ENCODE results near the gene ABLIM1. TPM values are rescaled to one million over a fixed set of nuclear protein-coding genes. Genes with fewer than 3 reads are reported as not detected.

ABLIM1 gene
- total and polyA plus RNA-seq, 2 of the 4 experiments (the other 2 are of a cell fraction) = 7.7 to 9.9 TPM

DNA sequence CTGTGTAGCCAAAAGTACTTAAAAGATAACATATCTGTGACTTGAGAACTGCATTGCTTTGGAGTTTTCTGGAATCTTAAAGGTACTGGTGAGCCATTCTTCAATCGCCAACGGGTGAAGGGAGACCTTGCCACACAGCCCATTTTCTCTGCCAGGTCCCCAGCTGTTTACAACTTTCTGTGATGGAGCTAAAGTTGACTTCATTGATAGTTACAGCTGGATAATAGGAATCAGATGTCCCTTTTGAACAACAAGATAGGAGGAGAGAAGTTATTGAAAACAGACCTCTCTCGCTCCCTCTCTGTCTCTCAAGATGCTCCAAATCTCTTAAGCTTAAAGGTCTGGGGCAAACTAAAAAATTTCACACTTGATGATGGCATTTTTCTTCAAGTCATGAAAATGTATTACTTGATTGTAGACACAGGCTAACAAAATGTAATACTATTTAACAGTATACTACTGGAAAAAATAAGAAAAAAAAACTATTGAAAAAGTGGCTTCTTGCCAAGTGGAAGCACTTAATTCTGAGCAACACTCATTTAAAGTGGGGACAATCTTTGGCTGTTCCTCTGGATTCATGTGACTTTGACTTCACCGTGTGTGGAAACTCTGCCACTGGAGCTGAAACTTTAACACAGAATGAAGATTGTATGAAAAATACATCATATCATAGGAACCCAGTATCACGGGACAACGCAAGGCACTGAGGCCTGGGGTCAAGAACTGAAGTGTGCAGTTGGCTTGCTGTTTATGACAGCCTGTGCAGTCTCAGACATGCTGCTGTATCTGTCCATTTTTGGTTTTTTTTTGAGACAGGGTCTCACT, 175.4 kb downstream of the ABLIM1 start:
- dilution Hi-C loops (cut with HindIII; ENCODE audit: low sequenced_read_pairs, unreplicated experiment) = no loop called here

More for the DNA sequence above, 175.4 kb downstream of the ABLIM1 start:
- Histone ChIP-seq H3K9me1 (ENCODE audit: insufficient read depth, low read length) (peaks cover 3% of the 10 kb centered on the region; the same call in 1 of the 2 replicates), H3K4me3 (ENCODE audit: insufficient read depth, low read depth, low read length) (no peak overlapping the region), H3K9me3 (ENCODE audit: control insufficient read depth, insufficient read depth, low read length) (peaks cover 4% of the 10 kb centered on the region), H3K4me1 (ENCODE audit: control insufficient read depth, insufficient read depth, low read length) (no peaks in the 10 kb centered on the region), H2BK15ac (ENCODE audit: low read depth, low read length) (no peak overlapping the region), H3K36me3 (ENCODE audit: control insufficient read depth, insufficient read depth, low read length) (peaks cover 4% of the 10 kb centered on the region; the same call in 1 of the 2 replicates), H3K56ac (ENCODE audit: extremely low read depth, insufficient read depth, low read length) (no peak overlapping the region), H2BK120ac (ENCODE audit: low read depth, low read length) (no peak overlapping the region), H3K4ac (ENCODE audit: low read depth, low read length) (no peak overlapping the region), H2BK5ac (ENCODE audit: low read depth, low read length, poor library complexity, severe bottlenecking) (no peak overlapping the region), H4K91ac (ENCODE audit: insufficient read depth, low read depth, low read length) (no peak overlapping the region), H2BK20ac (ENCODE audit: low read depth, low read length) (no peak overlapping the region), H3K23ac (ENCODE audit: low read depth, low read length) (no peak overlapping the region), H3K4me2 (ENCODE audit: low read depth, low read length) (no peak overlapping the region), H4K8ac (ENCODE audit: low read depth in 2 of 2, low read length in 2 of 2) (no peak overlapping the region), H3K18ac (ENCODE audit: low read depth, low read length) (no peak overlapping the region), H3K27me3 (ENCODE audit: control insufficient read depth, insufficient read depth, low read length) (peaks cover 4% of the 10 kb centered on the region), H3K79me1 (ENCODE audit: low read depth in 1 of 2, low read length in 2 of 2) (no peaks in the 10 kb centered on the region), H3K27ac (ENCODE audit: insufficient read depth, low read length) (no peak overlapping the region), H4K5ac (ENCODE audit: low read depth, low read length) (no peak overlapping the region), H3K14ac (replicated peaks; ENCODE audit: low read depth, low read length) (no peak overlapping the region), H2AK9ac (replicated peaks; ENCODE audit: low read depth, low read length, poor library complexity) (no peak overlapping the region), H2AK5ac (ENCODE audit: low read depth, low read length) (no peak overlapping the region), H3K9ac (ENCODE audit: low read depth, low read length) (no peak overlapping the region), H2AFZ (replicated peaks; ENCODE audit: low read length, poor library complexity) (no peak overlapping the region), H4K20me1 (ENCODE audit: insufficient read depth, low read length) (no peaks in the 10 kb centered on the region)
- intact Hi-C loops (cut with micrococcal nuclease) (no loop called here), in situ Hi-C loops (cut with MboI; ENCODE audit: low sequenced_read_pairs) (no loop called here)
- ATAC-seq (ENCODE audit: low read depth) (no peak), DNase-seq (no peak)
- CTCF ChIA-PET = interaction anchor here (0.6 to 1.9 kb wide), 3 partner anchors 11 to 294 kb away, joined by 5 to 11 read pairs (median 6); no protein-coding TSS in a partner anchor
- TF ChIP-seq CEBPB (IDR thresholded peaks at IDR 0.05; ENCODE audit: low read depth, low read length) = no peak
- POLR2A ChIA-PET (ENCODE audit: unreplicated experiment) = no interaction called here
- WGBS, 2 experiments (ENCODE audit: extremely low coverage in 2 of 2, insufficient read length in 1 of 2) = no CpG with 5 or more reads among the region's 6 CpGs
- no TSS peak for BruUV-seq (replicated peaks)

Data from IMR-90 (cell line).